Small intestine (tissue), 7 donors: ENCODE measurements around the gene GSTM2. TPM values are rescaled to one million over a fixed set of nuclear protein-coding genes. Genes with fewer than 3 reads are reported as not detected.
"Not testable (repeated sequence)": the region's sequence is repeated elsewhere in the genome, so short reads cannot be mapped to it uniquely, and the experiment has no call there.

Experiments used
- DNase-seq, 2 donors: peaks; one replicate each; pipeline versions ENCODE4 v3.0.0 to v3.0.0-alpha.2; 2013
- FAIRE-seq: peaks from 2 replicates; lab custom pipeline; 2012; peaks lifted over from hg19 to GRCh38; lab: Jason Lieb, UNC
- H3K27ac ChIP-seq, 3 donors: one replicate each; pipeline ENCODE4 v1.5.1; 2013; ENCODE audit warnings: low read length in 2 of 3, mild to moderate bottlenecking in 2 of 3, control low read depth in 1 of 3, inconsistent platforms in 1 of 3, low read depth in 1 of 3, moderate library complexity in 1 of 3
- H3K27me3 ChIP-seq, 3 donors: one replicate each; pipeline ENCODE4 v1.6.1; 2013; ENCODE audit warnings: low read length in 3 of 3, inconsistent platforms in 1 of 3; ENCODE audit not compliant: control insufficient read depth in 3 of 3, insufficient read depth in 3 of 3
- H3K36me3 ChIP-seq, 3 donors: one replicate each; pipeline ENCODE4 v1.6.1; 2013; ENCODE audit warnings: low read length in 3 of 3, inconsistent platforms in 1 of 3, low read depth in 1 of 3, mild to moderate bottlenecking in 1 of 3, moderate library complexity in 1 of 3; ENCODE audit not compliant: control insufficient read depth in 3 of 3, insufficient read depth in 2 of 3
- H3K4me1 ChIP-seq, 3 donors: one replicate each; pipeline ENCODE4 v1.6.1; 2013; ENCODE audit warnings: low read length in 2 of 3, inconsistent platforms in 1 of 3, low read depth in 1 of 3, mild to moderate bottlenecking in 1 of 3, moderate library complexity in 1 of 3; ENCODE audit not compliant: control insufficient read depth in 3 of 3, insufficient read depth in 2 of 3
- H3K4me3 ChIP-seq, 3 donors: one replicate each; pipeline ENCODE4 v1.5.1; 2013; ENCODE audit warnings: low read length in 3 of 3, control low read depth in 1 of 3, inconsistent platforms in 1 of 3, low read depth in 1 of 3, mild to moderate bottlenecking in 1 of 3, moderate library complexity in 1 of 3
- H3K9me3 ChIP-seq, 2 donors: one replicate each; pipeline ENCODE4 v1.6.1; 2013; ENCODE audit warnings: low read depth in 1 of 2, low read length in 1 of 2; ENCODE audit not compliant: control insufficient read depth in 2 of 2, insufficient read depth in 1 of 2
- WGBS, 3 donors: extraction: QIAGEN DNeasy Blood & Tissue Kit; methylation state at CpG; one replicate each; pipeline ENCODE4 v1.1.7; 2013; 5-methylcytosine and 5-hydroxymethylcytosine counted together
- polyA plus RNA-seq, 4 donors: library from polyadenylated mRNA; stranded (reverse) in 3 of 4; unstranded in 1 of 4; fragments of 200-250 nt in 3 of 4; fragments of 120-200 nt in 1 of 4; gene quantifications; one replicate each; pipeline versions ENCODE4 v1.2.1 to v1.2.3, GENCODE V29; 2013
- donor health status: healthy with polysubstance abuse.
- donor health status: control.
- donor health status: control.
- donor health status: Bipolar disorder and iron deficiency.
- donor health status: healthy.

GSTM2 gene
- polyA plus RNA-seq, 4 donors: 29.4 to 170 (median 54.2) TPM

DNA sequence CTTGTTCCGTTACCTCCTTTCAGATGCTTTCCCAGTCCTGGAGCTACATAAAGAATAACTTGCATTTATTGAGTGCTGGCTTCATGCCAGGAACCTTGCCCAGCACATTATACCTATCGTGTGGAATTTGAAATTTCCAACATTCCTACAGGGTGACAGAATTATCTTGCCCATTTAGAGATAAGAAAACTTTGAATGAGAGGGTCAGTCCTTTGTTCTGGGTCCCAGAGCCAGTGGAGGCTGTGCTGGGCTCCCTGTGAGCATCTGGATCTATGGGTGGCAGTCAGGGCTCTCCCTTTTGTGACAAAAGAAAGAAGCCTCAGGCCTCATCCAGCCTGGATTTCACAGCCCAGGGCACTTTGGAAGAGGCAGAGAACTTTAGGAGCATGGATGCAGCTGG, 8.7 kb upstream of the GSTM2 start:
- DNase-seq: peak; percentile 46 to 47
- WGBS, 3 donors: 29 to 59% (median 30%) methylated on average over 2 of the region's 2 CpGs
- Histone ChIP-seq H3K36me3 (peaks cover 4 to 43% (median 7%) of the 10 kb centered on the region in 3 donors), H3K4me3 (no peak overlapping the region), H3K27me3 (no peaks in the 10 kb centered on the region), H3K4me1 (peaks cover 0 to 31% (median 1%) of the 10 kb centered on the region in 3 donors), H3K27ac (no peak overlapping the region), H3K9me3 (no peaks in the 10 kb centered on the region)
- FAIRE-seq: no peak

- H3K4me3 ChIP-seq: no peak overlapping the region
- H3K27ac ChIP-seq: no peak overlapping the region
- WGBS, 3 donors: 75 to 82% (median 82%) methylated on average over 5 of the region's 5 CpGs
- H3K27me3 ChIP-seq: no peaks in the 10 kb centered on the region
- peaks cover 4 to 44% (median 7%) of the 10 kb centered on the region in 3 donors for H3K36me3 ChIP-seq
- H3K4me1 ChIP-seq: peaks cover 0 to 21% (median 1%) of the 10 kb centered on the region in 3 donors
- H3K9me3 ChIP-seq: no peaks in the 10 kb centered on the region
- DNase-seq (no peak), FAIRE-seq (no peak)
These were observed 7.7 kb upstream of the GSTM2 start for GRCh38 chr1:109659997-109660690.

GRCh38 chr1:109660691-109661026, 7.2 kb upstream of the GSTM2 start:
- H3K9me3 ChIP-seq, H3K4me3 ChIP-seq, FAIRE-seq, DNase-seq, H3K27ac ChIP-seq, H3K27me3 ChIP-seq: not testable (repeated sequence)
- 60 to 91% (median 70%) methylated on average over 2 to 3 of the region's 4 CpGs for WGBS, 3 donors
- peaks cover 0 to 16% (median 1%) of the 10 kb centered on the region in 3 donors for H3K4me1 ChIP-seq
- peaks cover 4 to 45% (median 7%) of the 10 kb centered on the region in 3 donors for H3K36me3 ChIP-seq

- Histone ChIP-seq H3K4me1 (peaks cover 0 to 15% (median 1%) of the 10 kb centered on the region in 3 donors), H3K27ac (no peak overlapping the region), H3K9me3 (no peaks in the 10 kb centered on the region), H3K36me3 (peaks cover 4 to 45% (median 7%) of the 10 kb centered on the region in 3 donors), H3K4me3 (no peak overlapping the region), H3K27me3 (no peaks in the 10 kb centered on the region)
- FAIRE-seq (no peak), DNase-seq (no peak)
- 72 to 86% (median 80%) methylated on average over 2 of the region's 2 CpGs for WGBS, 3 donors
These were observed 6.5 kb upstream of the GSTM2 start for GRCh38 chr1:109661391-109661790.

- DNase-seq (peak in 1 of 2 donors; percentile 0), FAIRE-seq (no peak)
- H3K27me3 ChIP-seq: no peaks in the 10 kb centered on the region
- H3K9me3 ChIP-seq: no peaks in the 10 kb centered on the region
- WGBS, 3 donors: 81 to 84% (median 84%) methylated on average over 1 of the region's 1 CpG
- no peak overlapping the region for H3K27ac ChIP-seq
- H3K4me1 ChIP-seq: peaks cover 0 to 6% (median 2%) of the 10 kb centered on the region in 3 donors
- no peak overlapping the region for H3K4me3 ChIP-seq
- peaks cover under 1 to 27% (median 4%) of the 10 kb centered on the region in 3 donors for H3K36me3 ChIP-seq
These were observed 3.2 kb upstream of the GSTM2 start for GRCh38 chr1:109664671-109665070.

- 5 to 15% (median 9%) methylated on average over 21 to 26 of the region's 26 CpGs for WGBS, 3 donors
- H3K36me3 ChIP-seq: peaks cover 0 to 24% (median 0%) of the 10 kb centered on the region in 3 donors
- H3K9me3 ChIP-seq: no peaks in the 10 kb centered on the region
- H3K4me1 ChIP-seq: peaks cover 0 to 6% (median 2%) of the 10 kb centered on the region in 3 donors
- no peak for FAIRE-seq
- H3K27me3 ChIP-seq: no peaks in the 10 kb centered on the region
- peak overlapping the region in 1 of 3 donors; percentile 58 for H3K27ac ChIP-seq
- DNase-seq: no peak
- H3K4me3 ChIP-seq: peak overlapping the region in 2 of 3 donors; percentile 37 to 65
These were observed 392 bp downstream of the GSTM2 start for GRCh38 chr1:109668123-109668775.

GRCh38 chr1:109669246-109669948, 1.5 kb downstream of the GSTM2 start:
- Histone ChIP-seq H3K4me1 (peaks cover 0 to 12% (median 2%) of the 10 kb centered on the region in 3 donors), H3K9me3 (no peaks in the 10 kb centered on the region), H3K36me3 (peaks cover 0 to 24% (median 0%) of the 10 kb centered on the region in 3 donors), H3K4me3 (no peak overlapping the region), H3K27ac (no peak overlapping the region), H3K27me3 (no peaks in the 10 kb centered on the region)
- DNase-seq (peak in 1 of 2 donors; percentile 1), FAIRE-seq (no peak)
- 79 to 95% (median 82%) methylated on average over 22 of the region's 22 CpGs for WGBS, 3 donors

- 93 to 98% (median 94%) methylated on average over 4 to 5 of the region's 5 CpGs for WGBS, 3 donors
- not testable (repeated sequence) for FAIRE-seq
These were observed 2.1 kb downstream of the GSTM2 start for GRCh38 chr1:109669949-109670302.

More at GRCh38 chr1:109669949-109670302, 2.1 kb downstream of the GSTM2 start:
- Histone ChIP-seq H3K36me3 (peaks cover 0 to 24% (median 0%) of the 10 kb centered on the region in 3 donors), H3K4me1 (peaks cover 0 to 12% (median 2%) of the 10 kb centered on the region in 3 donors)
- H3K4me3 ChIP-seq, H3K27ac ChIP-seq, H3K27me3 ChIP-seq, DNase-seq, H3K9me3 ChIP-seq: not testable (repeated sequence)
